Stimulated activated CD4-positive, alpha-beta T cell treated with anti-CD3 and anti-CD28 coated beads, Interleukin-4, amount 100 ng/mL, for 4 hours (primary cell): ENCODE data around the gene PPIG.
"Not testable (repeated sequence)": the region's sequence is repeated elsewhere in the genome, so short reads cannot be mapped to it uniquely, and the experiment has no call there.

ENCODE experiments used
- DNase-seq, 2 experiments: peaks; one replicate each; pipeline ENCODE4 v3.0.0-alpha.2; 2020

PPIG gene

GRCh38 chr2:169584005-169584877 is at the start of gene PPIG:
PPIG (plus strand) TSS chr2:169584351; CDS start chr2:169604042, 19,691 bp downstream.
- DNase-seq: peak; percentile 79 to 86

- DNase-seq: not testable (repeated sequence)
These were observed 44.7 kb upstream of the PPIG start for GRCh38 chr2:169539460-169539859.

GRCh38 chr2:169540146-169540545 is 44.0 kb upstream of the PPIG start:
- DNase-seq: no peak

GRCh38 chr2:169542433-169542832 is 41.7 kb upstream of the PPIG start:
- DNase-seq: no peak

GRCh38 chr2:169546756-169547155 is 37.4 kb upstream of the PPIG start:
- DNase-seq: no peak

- no peak for DNase-seq
These were observed 22.8 kb upstream of the PPIG start for GRCh38 chr2:169561364-169561763.

GRCh38 chr2:169562084-169562483 is 22.1 kb upstream of the PPIG start:
- DNase-seq: not testable (repeated sequence)

- no peak for DNase-seq
These were observed 21.6 kb upstream of the PPIG start for GRCh38 chr2:169562519-169562918.

DNA sequence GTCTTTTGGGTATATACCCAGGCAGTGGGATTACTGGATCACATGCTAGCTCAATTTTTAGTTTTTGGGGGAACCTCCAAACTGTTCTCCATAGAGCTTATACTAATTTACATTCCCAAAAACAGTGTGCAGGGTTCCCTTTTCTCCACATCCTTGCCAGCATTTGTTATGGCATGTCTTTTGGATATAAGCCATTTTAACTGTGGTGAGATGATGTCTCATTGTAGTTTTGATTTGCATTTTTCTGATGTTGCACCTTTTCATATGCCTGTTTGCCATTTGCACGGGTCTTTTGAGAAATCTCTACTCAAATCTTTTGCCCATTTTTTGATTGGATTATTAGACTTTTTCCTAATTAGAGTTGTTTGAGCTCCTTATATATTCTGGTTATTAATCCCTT is 18.5 kb upstream of the PPIG start:
- no peak for DNase-seq

GRCh38 chr2:169569948-169570347 is 14.2 kb upstream of the PPIG start:
- no peak for DNase-seq

- DNase-seq: not testable (repeated sequence)
These were observed 13.4 kb upstream of the PPIG start for GRCh38 chr2:169570752-169571151.

GRCh38 chr2:169571571-169571970 is 12.6 kb upstream of the PPIG start:
- DNase-seq: no peak

DNA sequence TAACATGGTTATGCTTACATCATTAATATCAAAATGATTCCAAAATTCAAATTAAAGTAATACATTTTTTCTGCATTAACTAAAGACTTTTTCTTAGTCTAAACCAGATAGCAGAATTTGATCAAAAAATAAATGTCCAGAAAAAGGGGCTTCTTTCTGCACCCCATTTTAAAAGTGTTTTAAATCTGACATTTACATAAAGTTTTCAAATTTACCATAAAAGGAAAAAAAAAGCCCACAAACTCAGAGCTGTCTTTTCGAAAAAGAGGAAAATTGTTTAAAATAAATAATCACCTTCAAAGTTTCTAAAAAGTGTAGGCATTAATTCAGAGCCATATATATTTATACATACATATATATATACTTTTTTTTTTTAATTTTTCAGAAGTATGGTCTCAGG is 12.0 kb upstream of the PPIG start:
- DNase-seq: no peak

DNA sequence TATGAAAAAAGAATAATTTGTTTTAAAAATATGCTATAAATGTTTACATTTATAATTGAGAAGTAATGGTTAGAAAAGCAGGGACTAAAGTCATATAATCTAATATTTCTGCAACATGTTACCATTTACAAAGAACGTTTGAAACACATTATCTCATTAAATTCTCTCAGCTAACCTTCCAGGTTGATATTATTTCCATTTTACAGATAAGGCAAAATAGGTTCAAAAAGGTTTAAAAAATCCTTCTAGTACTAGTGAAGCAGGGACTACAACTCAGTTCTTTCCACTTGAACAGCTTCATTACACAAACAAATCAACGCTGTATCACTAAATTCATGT is 11.4 kb upstream of the PPIG start:
- no peak for DNase-seq

DNA sequence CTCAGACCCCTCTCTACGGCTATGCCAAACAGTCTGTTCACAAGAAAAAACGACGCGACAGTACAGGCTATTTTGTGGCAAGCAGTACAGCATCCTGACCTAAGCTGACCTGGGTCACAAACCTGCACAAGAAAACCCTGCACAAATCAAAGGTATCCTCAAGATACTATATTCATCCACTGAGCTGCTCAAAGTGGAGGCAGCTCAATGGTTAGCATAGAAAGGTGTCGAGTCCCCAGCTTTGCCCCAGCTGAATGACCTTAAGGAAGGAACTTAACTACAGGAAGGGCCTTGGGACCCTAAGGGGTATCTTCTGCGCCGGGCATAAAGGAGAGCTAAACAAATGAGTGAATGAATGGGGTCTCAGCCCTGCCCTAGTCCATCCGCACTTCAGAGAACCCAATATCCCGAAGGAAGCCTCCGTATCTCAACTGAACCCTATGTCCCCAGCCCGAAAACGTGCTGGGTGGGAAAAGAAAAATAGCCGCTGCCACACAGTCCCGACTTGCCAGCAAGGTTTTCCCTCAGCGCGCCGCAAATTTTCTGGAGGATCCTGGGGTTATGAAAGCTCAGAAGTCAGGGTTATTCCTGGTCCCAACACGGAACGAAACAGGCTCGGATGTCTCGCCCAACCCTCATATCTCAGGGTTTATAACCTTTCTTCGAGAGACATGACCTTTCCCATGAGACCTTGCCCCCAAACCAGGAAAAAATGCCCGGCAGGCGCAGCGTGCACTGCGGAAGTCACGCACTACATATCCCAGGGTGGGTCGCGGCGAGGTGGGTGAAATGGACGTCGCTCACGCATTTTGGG is 10.8 kb upstream of the PPIG start, which contains the start of gene FASTKD1:
Gene FASTKD1, minus strand, starts transcription at position 706 of the 814 bp plus-strand sequence. CDS start 1,836 bp downstream, outside the sequence.
- peak; percentile 82 to 88 for DNase-seq

GRCh38 chr2:169573974-169574299 is 10.2 kb upstream of the PPIG start:
- no peak for DNase-seq

DNA sequence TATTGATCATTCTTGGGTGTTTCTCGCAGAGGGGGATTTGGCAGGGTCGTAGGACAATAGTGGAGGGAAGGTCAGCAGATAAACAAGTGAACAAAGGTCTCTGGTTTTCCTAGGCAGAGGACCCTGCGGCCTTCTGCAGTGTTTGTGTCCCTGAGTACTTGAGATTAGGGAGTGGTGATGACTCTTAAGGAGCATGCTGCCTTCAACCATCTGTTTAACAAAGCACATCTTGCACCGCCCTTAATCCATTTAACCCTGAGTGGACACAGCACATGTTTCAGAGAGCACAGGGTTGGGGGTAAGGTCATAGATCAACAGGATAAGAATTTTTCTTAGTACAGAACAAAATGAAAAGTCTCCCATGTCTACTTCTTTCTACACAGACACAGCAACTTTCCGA is 9.6 kb upstream of the PPIG start:
- DNase-seq: not testable (repeated sequence)

DNA sequence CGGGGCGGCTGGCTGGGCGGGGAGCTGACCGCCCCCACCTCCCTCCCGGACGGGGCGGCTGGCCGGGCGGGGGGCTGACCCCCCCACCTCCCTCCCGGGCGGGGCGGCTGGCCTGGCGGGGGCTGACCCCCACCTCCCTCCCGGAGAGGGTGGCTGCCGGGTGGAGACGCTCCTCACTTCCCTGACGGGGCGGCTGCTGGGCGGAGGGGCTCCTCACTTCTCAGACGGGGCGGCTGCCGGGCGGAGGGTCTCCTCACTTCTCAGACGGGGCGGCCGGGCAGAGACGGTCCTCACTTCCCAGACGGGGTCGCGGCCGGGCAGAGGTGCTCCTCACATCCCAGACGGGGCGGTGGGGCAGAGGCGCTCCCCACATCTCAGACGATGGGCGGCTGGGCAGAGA is 8.9 kb upstream of the PPIG start:
- DNase-seq: not testable (repeated sequence)

- DNase-seq: no peak
These were observed 5.1 kb upstream of the PPIG start for GRCh38 chr2:169579044-169579443.

GRCh38 chr2:169582552-169583266 is 1.4 kb upstream of the PPIG start:
- DNase-seq: not testable (repeated sequence)

- no peak for DNase-seq
These were observed 633 bp upstream of the PPIG start for GRCh38 chr2:169583518-169583917.

DNA sequence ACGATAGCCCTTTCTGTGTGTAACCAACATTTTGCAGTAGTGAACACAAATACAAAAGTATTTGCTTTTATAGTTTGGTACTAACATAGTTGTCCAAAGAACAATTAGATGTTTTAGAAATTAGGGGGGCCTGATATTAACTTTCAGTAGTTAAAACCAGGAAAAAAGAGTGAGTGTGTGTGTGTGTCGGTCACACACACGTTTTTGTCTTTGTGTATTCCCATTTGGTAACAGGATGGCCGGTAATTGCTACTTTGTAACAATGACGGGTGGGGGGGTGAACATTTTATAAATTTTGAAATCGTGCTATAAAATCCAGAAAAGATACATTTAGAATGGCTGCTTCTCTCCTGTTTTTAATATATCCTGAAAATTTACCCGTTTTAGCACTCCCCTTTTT is 1.5 kb downstream of the PPIG start:
- DNase-seq: no peak

DNA sequence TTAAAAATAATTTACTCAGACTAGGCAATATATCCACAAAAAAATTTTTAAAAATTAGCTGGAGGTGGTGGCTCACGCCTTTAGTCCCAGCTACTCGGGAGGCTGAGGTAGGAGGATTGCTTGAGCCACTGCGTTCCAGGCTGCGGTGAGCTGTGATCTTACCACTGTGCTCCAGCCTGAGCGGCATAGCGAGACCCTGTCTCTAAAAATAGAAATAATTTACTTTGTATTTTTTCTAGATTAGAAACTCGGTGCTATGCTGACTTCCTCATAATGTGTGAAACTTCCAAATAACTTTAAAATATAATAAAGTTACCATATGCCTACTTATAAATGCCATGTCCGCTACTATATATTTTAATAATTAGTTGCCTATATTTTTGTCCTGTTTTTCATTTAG is 6.7 kb downstream of the PPIG start:
- no peak for DNase-seq
